Testis (tissue), 3 donors: ENCODE results near the gene NAP1L1. TPM values are rescaled to one million over a fixed set of nuclear protein-coding genes. Genes with fewer than 3 reads are reported as not detected.

Experiments
- DNase-seq: peaks from one replicate; pipeline ENCODE4 v3.0.0-alpha.2; 2019
- H3K27ac ChIP-seq, 2 donors: fragments of 200-600 bp; sonication (generic); one replicate each; pipeline ENCODE4 v1.5.1; 2019
- H3K27me3 ChIP-seq: fragments of 200-600 bp; sonication (generic); one replicate; pipeline ENCODE4 v1.5.1; 2019
- H3K36me3 ChIP-seq: fragments of 200-600 bp; sonication (generic); one replicate; pipeline ENCODE4 v1.5.1; 2017; ENCODE audit warnings: low read depth; ENCODE audit errors: missing control alignments
- H3K4me1 ChIP-seq: fragments of 200-600 bp; sonication (generic); one replicate; pipeline ENCODE4 v1.5.1; 2019
- H3K4me3 ChIP-seq, 2 donors: fragments of 200-600 bp; sonication (generic); one replicate each; pipeline ENCODE4 v1.5.1; 2017 to 2019
- H3K9me3 ChIP-seq: fragments of 200-600 bp; sonication (generic); one replicate; pipeline ENCODE4 v1.5.1; 2017
- CTCF ChIP-seq, 3 experiments: fragments of 450-650 bp in 2 of 3; fragments of 200-600 bp in 1 of 3; sonication (generic) in 1 of 3; IDR thresholded peaks; one replicate each; pipeline ENCODE4 v1.5.1; 2016 to 2019; ENCODE audit warnings: antibody characterized with exemption in 3 of 3, mild to moderate bottlenecking in 2 of 3, moderate library complexity in 1 of 3
- POLR2A ChIP-seq: fragments of 450-650 bp; IDR thresholded peaks from one replicate; pipeline ENCODE4 v1.6.1; 2017; ENCODE audit warnings: antibody characterized with exemption, mild to moderate bottlenecking, moderate library complexity
- WGBS, 2 donors: methylation state at CpG; one replicate each; pipeline ENCODE4 v1.1.5; 2018; 5-methylcytosine and 5-hydroxymethylcytosine counted together
- intact Hi-C: fragments of 100-400 bp; cut with DNase I; formaldehyde crosslinking; loops from one replicate; pipeline ENCODE4 v1.15.1; 2023; ENCODE audit warnings: low total_unique reads
- polyA plus RNA-seq: library from polyadenylated mRNA; stranded (reverse); fragments of 350-450 nt; fragmentation: Illumina TruSeq; extraction: RNeasy Lipid Tissue Mini Kit (QIAGEN cat#74804); gene quantifications from one replicate; pipeline ENCODE4 v1.2.3, GENCODE V29; 2014; ENCODE audit warnings: low read depth, low replicate concordance; ENCODE audit not compliant: insufficient read depth
- total RNA-seq, 2 donors: library from RNA; depleted of rRNA; stranded (reverse); fragments of >200 nt; gene quantifications; one replicate each; pipeline ENCODE4 v1.2.3, GENCODE V29; 2016

NAP1L1 gene
- total and polyA plus RNA-seq, 3 donors from 2014 or later, result 246 to 366 (median 313) TPM

- no peaks in the 10 kb centered on the region for H3K9me3 ChIP-seq
- TF ChIP-seq POLR2A (no peak), CTCF (IDR thresholded peaks at IDR 0.05) (no peak)
- 87 to 92% methylated on average over 1 of the region's 1 CpG for WGBS, 2 donors
- H3K27ac ChIP-seq, result no peak overlapping the region
- intact Hi-C loops, result no loop called here
- H3K27me3 ChIP-seq, result no peaks in the 10 kb centered on the region
- no peaks in the 10 kb centered on the region for H3K36me3 ChIP-seq
- no peak for DNase-seq
- no peaks in the 10 kb centered on the region for H3K4me1 ChIP-seq
- no peak overlapping the region for H3K4me3 ChIP-seq
These were observed 65.8 kb downstream of the NAP1L1 start for GRCh38 chr12:76018672-76019071.

DNA sequence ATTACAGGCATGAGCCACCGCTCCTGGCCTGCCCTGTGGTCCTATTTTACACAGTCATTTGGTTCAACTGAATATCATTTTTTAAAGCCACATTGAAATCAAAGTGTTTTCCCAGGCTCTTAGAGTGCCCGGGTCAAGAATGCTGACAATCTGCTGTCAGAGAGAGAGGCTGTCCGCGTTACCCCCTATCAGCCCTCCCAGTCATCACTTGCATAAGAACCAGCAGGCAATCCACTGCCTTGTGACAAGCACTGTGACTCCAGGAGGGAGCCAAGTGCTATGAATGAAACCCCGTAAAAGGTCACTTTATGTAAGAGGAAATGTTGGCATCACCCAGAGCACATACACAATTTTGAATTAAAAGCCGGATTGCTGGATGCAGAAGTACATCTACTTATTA lies 66.4 kb downstream of the NAP1L1 start:
- no peak for TF ChIP-seq CTCF (IDR thresholded peaks at IDR 0.05)
- no peak for TF ChIP-seq POLR2A
- 75 to 82% methylated on average over 6 of the region's 6 CpGs for WGBS, 2 donors
- Histone ChIP-seq H3K4me1 (no peaks in the 10 kb centered on the region), H3K9me3 (no peaks in the 10 kb centered on the region), H3K4me3 (no peak overlapping the region), H3K27ac (no peak overlapping the region), H3K27me3 (no peaks in the 10 kb centered on the region), H3K36me3 (no peaks in the 10 kb centered on the region)
- DNase-seq, result no peak
- intact Hi-C loops, result no loop called here

- H3K27ac ChIP-seq, result no peak overlapping the region
- intact Hi-C loops, result no loop called here
- no peaks in the 10 kb centered on the region for H3K27me3 ChIP-seq
- WGBS, 2 donors, result 84 to 93% methylated on average over 8 of the region's 8 CpGs
- H3K4me1 ChIP-seq, result no peaks in the 10 kb centered on the region
- no peak for DNase-seq
- TF ChIP-seq CTCF (IDR thresholded peaks at IDR 0.05), result no peak
- TF ChIP-seq POLR2A, result no peak
- H3K4me3 ChIP-seq, result no peak overlapping the region
- H3K9me3 ChIP-seq, result no peaks in the 10 kb centered on the region
- no peaks in the 10 kb centered on the region for H3K36me3 ChIP-seq
These were observed 70.5 kb downstream of the NAP1L1 start for GRCh38 chr12:76014007-76014406.

DNA sequence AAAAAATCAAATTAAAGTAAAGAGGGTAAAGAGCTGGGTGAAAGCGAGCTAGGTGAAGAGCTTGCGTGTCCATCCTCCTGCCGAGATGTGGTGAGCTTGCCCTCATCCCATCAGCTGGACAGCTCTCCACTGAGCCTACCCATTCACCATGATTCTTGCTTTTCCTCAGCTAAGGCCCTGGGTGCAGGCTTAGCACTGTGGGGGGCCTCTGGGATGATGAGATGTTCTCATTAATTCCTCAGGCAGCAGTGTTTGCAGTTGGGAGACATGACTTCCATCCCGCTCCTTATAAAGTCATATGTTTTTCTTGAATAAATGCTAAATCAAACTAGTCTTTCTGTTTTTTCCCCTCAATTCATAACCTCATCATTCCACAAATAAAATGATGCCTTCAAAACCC lies 70.9 kb downstream of the NAP1L1 start:
- no peak overlapping the region for H3K4me3 ChIP-seq
- intact Hi-C loops, result no loop called here
- no peak for DNase-seq
- H3K4me1 ChIP-seq, result no peaks in the 10 kb centered on the region
- H3K9me3 ChIP-seq, result no peaks in the 10 kb centered on the region
- TF ChIP-seq CTCF (IDR thresholded peaks at IDR 0.05), result no peak
- no peak for TF ChIP-seq POLR2A
- no peaks in the 10 kb centered on the region for H3K27me3 ChIP-seq
- WGBS, 2 donors, result 93 to 100% methylated on average over 3 to 4 of the region's 4 CpGs
- no peak overlapping the region for H3K27ac ChIP-seq
- no peaks in the 10 kb centered on the region for H3K36me3 ChIP-seq

- Histone ChIP-seq H3K27me3 (no peaks in the 10 kb centered on the region), H3K4me3 (no peak overlapping the region), H3K9me3 (no peaks in the 10 kb centered on the region), H3K36me3 (no peaks in the 10 kb centered on the region), H3K27ac (no peak overlapping the region), H3K4me1 (no peaks in the 10 kb centered on the region)
- TF ChIP-seq POLR2A (no peak), CTCF (IDR thresholded peaks at IDR 0.05) (no peak)
- WGBS, 2 donors, result 77 to 100% methylated on average over 1 to 4 of the region's 4 CpGs
- intact Hi-C loops, result no loop called here
- no peak for DNase-seq
These were observed 71.8 kb downstream of the NAP1L1 start for GRCh38 chr12:76012644-76013043.
